GM21529 (cell line): ENCODE measurements around the gene FAM8A1.

ENCODE experiments used
- ATAC-seq: cut with Tn5 transposase; IDR thresholded peaks from one replicate; pipeline ENCODE4 v1.9.1; 2021; ENCODE audit not compliant: unreplicated experiment

The FAM8A1 gene

DNA sequence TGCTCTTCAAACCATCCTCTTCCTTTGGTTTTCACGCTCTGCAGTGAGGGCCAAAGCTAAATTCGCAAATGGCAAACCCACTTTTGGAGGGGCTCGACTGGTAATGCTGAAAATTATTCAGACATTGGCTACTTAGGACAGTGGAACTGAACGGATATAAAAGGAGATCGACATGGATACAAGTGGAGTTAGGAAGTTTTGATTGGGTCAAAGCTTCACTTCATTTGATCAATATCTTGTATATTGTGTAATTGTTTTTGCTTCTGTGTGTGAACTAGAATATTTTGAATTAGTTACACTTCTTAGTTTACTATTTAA lies 1.2 kb downstream of the FAM8A1 start:
- ATAC-seq = no peak

DNA sequence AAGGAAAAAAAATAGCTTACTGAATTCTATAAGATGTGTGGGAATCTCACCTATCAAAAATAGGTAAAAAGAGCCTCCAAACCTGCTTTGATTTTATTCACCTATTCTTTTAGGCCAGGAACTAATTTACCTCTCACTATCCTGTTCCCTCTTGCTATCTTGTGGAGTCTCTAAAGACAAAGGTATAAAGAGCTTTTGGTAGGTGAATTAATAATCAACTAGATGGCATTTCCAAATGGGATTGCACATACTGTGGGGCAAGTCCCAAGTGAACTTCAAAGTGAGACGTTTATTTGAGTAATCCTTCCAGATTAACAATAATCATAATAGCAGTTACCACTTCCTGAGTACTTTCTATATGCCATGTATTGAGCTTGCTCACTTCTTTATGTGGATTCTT lies 2.8 kb downstream of the FAM8A1 start:
- no peak for ATAC-seq

DNA sequence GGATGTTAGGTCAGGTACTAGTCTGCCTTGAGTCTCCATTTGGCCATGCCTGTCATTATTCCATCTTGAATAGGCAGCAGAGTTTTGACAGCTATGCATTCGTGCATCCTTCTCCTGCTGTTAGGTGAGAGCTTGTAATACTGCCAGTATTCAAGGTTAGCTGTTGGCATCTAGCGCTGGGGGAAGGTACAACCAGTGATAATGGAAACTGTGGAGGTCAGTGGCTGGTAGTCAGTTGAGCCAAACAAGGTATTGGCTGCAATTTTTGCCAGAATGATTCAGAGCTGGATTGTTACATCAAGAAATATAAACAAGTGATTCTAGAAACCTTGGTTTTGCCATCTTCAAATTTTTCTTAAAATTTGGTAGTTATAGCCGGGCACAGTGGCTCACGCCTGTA lies 6.5 kb downstream of the FAM8A1 start:
- no peak for ATAC-seq

DNA sequence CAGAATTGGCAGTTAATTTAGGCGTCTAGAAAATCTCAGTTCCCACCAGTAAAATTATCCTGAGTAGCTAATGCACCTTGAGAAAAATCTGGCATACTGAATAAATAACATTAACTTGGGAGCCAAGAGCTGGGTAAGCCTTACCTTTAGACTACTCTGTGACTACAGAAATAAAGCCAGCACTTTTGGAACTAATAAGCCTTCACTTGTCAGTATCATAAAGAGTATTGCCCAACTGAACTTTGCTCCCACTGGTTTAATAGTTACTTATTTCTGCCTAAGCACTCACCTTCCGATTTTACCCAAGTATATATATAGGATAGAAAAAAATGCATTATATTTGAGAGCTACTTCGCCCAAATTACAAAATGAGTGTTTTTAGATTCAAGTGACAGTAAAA lies 10.7 kb downstream of the FAM8A1 start:
- no peak for ATAC-seq

DNA sequence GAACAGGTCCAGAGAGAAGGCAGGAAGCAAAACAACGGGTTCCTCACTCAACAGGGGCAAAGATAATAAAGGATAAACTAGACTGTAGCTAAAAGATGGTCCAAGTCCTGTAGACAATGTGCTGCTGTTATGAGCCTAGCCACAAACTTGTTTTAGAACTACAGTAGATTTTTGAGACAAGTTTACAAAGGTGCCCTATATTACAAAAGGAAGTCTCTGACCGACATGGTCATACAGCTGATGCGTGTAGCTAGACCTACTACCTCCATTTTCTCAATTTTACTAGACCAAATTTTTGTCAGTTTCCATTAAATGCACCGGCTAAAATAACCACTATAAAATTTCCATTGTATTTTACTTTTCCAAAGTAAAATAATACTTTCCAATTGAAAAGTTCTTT lies 11.9 kb downstream of the FAM8A1 start:
- ATAC-seq = no peak

DNA sequence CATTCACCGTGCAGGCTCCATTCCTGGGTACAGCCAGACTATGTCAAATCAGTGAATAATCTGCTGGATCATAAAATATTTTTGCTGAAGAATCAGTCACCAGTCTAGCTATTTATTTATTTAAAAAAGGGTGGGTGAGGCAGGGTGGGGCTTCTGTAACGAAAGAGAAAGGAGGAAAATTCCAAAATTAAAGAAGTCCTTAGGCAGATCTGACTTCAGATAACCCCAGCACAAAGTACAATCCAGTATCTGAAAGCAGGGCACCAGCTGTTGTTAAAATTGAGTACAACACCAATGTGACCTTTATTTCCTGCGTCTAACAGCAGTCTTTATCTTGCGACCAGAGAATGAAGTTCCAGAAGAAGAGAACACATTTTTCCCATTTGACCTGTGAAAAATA lies 15.7 kb downstream of the FAM8A1 start:
- no peak for ATAC-seq

DNA sequence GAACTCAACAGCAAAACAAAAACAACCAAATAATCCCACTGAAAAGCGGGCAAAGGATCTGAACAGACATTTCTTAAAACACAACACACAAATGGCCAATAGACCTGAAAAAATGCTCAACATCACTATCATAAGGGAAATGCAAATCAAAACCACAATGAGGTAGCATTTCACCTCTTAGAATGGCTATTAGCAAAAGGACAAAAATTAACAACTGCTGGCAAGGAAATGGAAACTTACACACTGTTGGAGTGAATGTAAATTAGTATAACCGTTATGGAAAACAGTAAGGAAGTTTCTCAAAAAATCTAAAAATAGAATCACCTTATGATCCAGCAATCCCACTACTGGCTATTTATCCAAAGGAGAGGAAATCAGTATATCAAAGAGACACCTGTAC lies 20.9 kb downstream of the FAM8A1 start:
- ATAC-seq = peak; percentile 89

DNA sequence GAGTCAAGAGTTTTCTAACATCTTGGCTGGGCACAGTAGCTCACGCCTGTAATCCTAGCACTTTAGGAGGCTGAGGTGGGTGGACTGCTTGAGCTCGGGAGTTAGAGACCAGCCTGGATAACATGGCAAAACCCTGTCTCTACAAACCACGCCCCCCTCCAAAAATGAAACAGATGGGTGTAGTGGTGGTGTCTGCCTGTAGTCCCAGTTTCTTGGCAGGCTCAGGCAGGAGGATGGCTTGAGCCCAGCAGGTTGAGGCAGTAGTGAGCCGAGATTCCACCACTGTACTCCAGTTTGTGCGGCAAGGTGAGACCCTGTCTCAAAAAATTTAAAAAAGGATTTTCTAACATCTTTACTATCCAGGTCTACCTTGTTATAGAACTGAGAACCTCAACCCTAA lies 22.0 kb downstream of the FAM8A1 start:
- no peak for ATAC-seq

DNA sequence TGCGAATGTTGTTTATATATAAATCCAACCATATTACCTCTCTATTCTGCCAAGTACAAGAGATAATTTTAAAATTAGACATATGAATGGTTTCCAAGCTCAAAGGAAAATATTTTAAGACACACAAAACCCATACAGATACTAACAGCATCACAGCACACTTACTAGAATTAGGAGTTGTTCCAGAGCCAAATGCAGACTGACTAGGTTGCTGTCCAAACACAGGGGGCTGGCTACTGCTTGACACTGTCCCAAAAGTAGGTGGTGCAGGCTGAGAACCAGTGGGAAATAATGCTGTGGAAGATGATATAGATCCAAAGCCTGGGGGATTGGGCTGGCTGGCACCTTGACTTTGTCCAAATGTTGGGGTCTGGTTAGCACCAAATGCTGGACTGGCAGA lies 24.3 kb downstream of the FAM8A1 start:
- no peak for ATAC-seq

DNA sequence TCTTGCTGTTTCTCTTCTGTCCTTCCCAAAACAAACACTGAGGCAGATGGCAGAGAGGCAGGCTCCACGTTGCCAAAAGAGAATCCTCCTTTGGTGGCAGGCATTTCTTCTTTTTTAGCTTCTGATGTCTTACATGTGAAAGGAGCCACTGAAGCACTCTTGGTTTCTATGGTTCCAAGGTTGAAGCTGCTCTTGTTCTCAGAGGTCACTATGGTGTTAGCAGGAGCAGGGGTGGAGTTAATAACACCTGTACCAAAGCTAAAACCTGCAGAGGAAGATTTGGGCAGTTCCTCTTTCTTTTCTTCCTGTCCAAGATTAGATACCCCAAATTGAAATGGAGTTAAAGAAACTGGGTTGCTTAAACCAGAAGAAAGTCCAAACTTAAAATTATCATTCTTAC lies 28.8 kb downstream of the FAM8A1 start:
- peak; percentile 87 for ATAC-seq

DNA sequence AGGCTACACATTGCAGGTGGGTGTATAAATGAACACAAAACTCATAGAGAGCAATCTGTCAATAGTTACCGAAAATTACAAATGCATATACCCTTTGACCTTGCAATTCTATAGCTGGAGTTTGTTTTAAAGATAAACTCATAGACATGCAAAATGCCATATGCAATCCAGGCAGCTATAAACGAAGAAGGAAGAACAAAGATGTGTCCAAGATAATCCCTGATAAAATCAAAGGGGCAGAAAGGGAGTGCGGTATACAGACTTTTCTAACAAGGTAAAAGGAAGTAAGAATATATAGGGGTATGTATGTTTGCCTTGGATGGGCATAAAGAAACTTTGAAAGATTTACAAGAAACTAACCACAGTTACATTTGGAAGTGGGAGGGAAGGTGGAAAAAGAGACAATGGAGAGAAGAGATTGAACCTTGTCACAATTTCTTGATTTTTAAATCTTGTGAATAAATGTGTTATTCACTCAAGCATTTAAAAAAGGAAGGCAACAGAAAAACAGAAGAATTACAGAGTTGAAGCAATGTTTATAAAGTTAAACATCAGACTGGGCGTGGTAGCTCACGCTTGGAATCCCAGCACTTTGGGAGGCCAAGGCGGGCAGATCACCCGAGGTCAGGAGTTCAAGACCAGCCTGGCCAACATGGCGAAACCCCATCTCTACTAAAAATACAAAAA lies 29.9 kb downstream of the FAM8A1 start:
- ATAC-seq = no peak

DNA sequence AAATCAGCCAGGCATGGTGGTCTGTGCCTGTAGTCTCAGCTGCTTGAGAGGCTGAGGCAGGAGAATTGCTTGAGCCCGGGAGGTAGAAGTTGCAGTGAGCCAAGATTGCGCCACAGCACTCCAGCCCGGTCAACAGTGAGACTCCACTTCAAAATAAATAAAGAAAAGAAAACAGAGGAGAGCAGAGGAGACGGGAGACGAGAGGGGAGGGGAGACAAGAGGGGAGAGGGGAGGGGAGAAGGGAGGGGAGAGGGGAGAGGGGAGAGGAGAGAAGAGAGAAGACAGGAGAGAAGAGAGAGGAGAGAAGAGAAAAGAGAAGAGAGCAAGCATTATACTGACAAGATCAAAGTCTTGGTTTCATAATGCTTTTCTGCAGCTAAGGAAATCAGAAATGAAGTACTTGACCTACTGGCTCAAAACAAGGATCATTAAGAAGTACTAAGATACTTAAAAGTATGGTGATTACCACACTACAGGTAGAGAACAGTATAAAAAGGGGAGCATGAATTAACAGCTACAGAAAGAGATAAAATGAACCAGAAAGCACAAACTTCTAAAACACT lies 30.5 kb downstream of the FAM8A1 start:
- ATAC-seq = no peak

DNA sequence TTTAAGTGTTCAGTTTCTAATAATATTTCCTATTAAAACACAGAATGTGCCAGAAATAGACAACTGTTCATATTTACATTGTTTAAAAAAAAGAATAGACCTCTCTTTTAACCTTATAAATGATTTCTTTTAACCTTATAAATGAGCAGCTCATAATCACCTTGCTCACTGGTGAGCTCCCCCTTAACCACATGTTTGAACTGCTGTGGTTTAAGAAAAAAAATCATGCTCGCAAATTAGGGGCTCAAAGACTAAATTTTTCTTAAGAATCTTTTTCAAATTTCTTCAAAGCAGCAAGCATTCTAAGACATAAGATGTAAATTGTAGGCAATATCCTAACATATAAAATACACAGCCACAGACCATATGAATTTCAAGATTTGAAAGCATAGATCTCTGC lies 32.8 kb downstream of the FAM8A1 start:
- no peak for ATAC-seq

DNA sequence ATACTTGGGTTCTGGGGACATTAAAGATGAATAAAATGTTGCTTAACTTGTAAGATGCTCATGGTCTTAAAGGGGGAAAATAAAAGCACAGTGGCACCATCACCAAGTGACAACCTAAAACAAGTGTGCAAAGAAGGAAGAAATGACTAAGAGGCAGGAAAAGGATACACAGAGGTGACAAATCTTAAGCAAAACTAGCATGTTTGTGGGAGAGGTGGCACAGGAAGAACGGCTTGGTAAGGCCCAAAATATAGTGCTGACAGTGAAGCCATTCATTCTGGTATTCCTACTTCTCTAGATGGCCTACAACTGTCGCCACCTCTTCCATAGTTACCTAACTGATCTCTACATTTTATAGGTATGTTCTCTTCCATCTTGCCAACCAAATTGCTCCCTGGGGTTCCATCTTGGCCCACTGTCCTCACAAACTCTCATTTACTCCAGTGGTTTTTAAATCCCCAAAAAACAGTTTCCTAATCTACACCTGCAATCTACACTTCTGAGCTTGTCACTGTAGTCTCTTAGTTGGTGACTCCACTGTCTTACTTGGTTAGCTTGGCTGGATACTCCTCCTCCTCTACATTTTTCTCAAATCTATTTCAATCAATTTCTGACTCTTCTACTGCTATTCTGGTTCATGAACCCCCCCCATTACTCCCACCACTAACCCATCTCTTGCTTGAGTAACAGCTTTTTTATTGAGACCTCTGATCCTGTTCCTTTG lies 33.5 kb downstream of the FAM8A1 start:
- no peak for ATAC-seq

DNA sequence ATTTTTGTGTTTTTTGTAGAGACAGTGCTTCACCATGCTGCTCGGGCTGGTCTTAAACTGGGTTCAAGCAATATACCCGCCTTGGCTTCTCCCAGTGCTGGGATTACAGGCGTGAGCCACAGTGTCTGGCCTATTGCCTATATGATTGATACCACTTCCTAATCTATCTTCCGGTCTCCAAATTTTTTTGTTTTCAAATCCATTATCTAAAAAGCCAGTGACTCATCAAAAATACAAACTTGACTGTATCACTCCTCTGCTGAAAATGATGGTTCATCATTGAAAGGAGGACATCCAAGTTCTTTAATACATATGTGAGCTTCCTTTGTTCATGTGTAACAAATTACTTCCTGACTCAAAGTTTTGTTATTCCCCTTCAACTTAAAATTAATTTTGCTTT lies 35.5 kb downstream of the FAM8A1 start:
- ATAC-seq = no peak

DNA sequence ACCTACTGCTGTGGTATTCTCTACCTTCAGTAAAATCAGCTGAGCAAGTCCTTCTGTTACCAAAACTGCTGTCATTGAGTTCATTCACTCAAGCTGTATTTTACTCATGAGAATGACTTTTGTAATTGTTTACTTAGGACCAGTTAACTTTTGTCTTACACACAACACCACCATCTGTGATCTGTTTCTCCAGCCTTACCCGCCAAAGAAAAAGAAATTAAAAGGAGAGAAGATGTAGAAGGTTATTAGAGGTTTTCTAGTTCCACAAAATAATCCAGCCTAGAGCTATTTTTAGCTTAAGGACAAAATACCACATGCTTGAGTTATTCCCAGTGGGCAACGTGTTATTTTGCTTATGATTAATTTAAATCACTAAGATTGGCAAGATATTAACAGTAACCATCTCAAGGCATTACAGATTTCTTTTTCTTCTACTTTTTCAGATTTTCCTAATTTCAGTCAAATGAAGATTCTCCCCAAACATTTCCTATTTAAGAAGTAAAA lies 38.2 kb downstream of the FAM8A1 start:
- ATAC-seq = no peak

DNA sequence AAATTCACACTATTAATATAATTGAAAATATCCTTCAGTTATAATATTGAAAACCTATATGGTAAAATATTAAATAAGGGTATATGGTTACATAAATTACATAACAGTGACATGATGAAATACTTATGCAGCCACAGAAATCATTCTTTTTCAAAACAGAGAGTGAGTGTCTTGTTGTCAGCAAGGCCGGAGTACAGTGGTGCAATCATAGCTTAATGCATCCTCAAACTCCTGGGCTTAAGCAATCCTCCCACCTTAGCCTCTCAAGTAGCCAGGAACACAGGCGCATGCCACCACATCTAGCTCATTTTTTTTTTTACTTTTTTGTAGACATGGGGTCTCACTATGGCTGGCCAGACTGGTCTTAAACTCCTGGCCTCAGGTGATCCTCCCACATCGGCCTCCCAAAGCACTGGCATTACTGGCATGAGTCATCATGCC lies 40.4 kb downstream of the FAM8A1 start:
- ATAC-seq = no peak

DNA sequence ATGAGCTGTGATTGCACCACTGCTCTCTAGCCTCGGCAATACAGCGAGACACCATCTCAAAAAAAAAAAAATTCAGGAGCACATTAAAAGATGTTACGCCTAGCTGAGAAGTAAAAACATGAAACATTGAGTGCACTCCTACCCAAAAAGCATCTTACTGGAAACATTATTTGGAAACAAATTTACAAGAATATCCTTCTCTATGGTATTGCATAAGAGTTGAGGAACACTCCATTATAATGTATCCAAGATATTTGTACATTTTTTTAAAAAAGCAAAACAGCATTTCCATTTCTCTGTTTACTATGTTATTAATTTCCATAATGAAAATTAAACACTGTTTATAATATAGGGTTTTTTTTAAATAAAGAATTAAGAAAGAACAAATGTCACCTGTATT lies 48.6 kb downstream of the FAM8A1 start:
- no peak for ATAC-seq

DNA sequence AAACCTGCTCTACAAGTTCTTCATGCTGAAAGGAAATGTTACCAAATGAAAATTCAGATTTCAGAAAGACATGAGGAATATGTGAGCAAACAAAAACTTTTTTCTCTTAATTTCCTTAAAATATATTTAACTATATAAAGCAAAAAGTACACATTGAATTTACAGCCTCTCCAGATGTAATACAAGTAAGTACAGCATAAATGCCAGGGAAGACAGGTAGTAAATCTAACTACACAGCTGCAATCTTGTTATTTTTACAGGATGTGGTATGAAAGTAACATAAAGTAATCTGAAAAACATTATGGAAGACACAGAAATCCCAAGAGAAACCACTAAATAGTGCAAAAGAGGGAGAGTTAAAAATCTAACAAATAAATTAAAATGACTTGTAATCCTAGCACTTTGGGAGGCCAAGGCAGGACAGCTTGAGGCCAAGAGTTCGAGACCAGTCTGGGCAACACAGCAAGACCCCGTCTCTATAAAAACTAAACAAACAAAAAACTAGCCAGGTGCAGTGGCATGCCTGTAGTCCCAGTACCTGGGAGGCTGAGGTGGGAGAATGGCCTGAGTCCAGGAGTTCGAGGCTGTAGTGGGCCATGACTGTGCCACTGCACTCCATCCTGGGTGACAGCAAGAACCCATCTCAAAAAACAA lies 50.7 kb downstream of the FAM8A1 start:
- ATAC-seq = no peak

DNA sequence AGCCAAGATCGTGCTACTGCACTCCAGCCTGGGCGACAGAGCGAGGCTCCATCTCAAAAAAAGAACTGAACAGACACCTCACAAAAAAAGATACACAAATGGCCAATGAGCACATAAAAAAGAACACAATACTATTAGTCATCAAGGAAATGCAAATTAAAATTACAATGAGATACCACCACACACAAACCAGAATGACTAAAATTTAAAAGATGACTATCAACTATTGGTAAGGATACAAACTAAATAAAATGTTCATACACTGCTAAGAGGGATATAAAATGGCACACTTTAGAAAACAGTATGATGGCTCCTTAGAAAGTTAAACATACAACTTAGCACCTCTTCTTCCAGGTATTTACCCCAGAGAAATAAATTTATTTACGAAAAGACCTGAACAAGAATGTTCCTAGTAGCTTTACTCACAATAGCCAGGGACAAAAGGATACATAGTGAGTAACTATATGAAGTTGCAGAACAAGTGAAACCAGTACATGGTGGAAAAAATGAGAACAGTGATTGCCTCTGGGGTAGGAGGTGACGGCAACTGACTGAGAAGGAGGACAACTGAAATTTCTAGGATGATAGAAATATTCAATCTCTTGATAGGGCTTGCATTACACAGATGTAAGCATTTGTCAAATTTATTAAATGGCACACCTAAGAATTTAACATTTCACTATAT lies 53.2 kb downstream of the FAM8A1 start:
- ATAC-seq = no peak

DNA sequence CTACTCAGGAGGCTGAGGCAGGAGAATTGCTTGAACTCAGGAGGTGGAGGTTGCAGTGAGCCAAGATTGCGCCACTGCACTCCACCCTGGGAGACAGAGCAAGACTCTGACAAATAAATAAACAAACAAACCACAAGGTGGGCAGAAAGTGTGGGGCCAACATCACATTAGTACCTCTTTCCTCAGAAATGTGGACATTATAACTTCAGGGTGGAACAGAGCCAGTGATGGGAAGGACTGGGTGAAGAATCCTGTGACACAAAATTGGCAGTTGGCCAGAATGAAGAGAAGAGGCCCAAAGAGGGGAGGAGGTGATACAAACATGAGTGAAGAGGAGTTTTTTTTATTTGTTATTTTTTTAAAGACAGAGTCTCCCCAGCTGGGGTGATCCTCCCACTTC lies 56.0 kb downstream of the FAM8A1 start:
- ATAC-seq = no peak
